ENCODE results near the gene EFL1.

DNA sequence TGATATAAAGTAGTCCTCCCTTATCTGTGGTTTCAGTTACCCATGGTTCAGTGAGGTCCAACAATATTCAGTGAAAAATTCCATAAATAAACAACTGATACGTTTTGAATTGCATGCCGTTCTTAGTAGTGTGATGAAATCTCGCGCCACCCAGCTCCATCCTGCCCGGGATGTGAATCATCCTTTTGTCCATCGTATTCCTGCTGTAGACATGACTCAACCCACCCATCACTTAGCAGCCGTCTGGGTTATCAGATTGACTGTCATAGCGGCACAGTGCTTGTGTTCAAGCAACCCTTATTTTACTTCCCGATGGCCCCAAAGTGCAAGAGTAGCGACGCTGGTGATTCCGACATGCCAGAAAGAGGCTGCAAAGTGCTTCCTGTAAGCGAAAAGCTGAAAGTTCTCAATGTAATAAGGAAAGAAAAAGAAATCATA lies 168.7 kb downstream of the EFL1 start:
- TF ChIP-seq POLR2A (IDR thresholded peaks at IDR 0.05), result no peak
- TF ChIP-seq, protein P1, sequence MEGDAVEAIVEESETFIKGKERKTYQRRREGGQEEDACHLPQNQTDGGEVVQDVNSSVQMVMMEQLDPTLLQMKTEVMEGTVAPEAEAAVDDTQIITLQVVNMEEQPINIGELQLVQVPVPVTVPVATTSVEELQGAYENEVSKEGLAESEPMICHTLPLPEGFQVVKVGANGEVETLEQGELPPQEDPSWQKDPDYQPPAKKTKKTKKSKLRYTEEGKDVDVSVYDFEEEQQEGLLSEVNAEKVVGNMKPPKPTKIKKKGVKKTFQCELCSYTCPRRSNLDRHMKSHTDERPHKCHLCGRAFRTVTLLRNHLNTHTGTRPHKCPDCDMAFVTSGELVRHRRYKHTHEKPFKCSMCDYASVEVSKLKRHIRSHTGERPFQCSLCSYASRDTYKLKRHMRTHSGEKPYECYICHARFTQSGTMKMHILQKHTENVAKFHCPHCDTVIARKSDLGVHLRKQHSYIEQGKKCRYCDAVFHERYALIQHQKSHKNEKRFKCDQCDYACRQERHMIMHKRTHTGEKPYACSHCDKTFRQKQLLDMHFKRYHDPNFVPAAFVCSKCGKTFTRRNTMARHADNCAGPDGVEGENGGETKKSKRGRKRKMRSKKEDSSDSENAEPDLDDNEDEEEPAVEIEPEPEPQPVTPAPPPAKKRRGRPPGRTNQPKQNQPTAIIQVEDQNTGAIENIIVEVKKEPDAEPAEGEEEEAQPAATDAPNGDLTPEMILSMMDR (IDR thresholded peaks at IDR 0.05), result no peak
